HepG2 (cell line): ENCODE data around the gene CFAP100. TPM values are rescaled to one million over a fixed set of nuclear protein-coding genes. Genes with fewer than 3 reads are reported as not detected.

ENCODE experiments used
- ATAC-seq: fragments of 200-7000 bp; cut with Tn5 transposase; 3 replicates; pipeline ENCODE4 v1.9.1; 2020; ENCODE audit warnings: mild to moderate bottlenecking, moderate library complexity
- BruUV-seq: library from RNA; stranded (reverse); fragments of 400-500 nt; replicated peaks from 2 replicates; lab custom pipeline; 2021; lab: Mats Ljungman, UMichigan
- CTCF ChIA-PET: fragments of 300-600 bp; formaldehyde crosslinking; extraction: SDS; loops from one replicate; lab custom pipeline; 2021; ENCODE audit warnings: low total read pairs, inconsistent platforms, low intra/inter-chr PET ratio; lab: Yijun Ruan, JAX
- POLR2A ChIA-PET: fragments of 350-600 bp; sonication (Branson Sonifier 250); formaldehyde crosslinking; loops from one replicate; lab custom pipeline; 2020; ENCODE audit warnings: antibody characterized with exemption, inconsistent platforms; lab: Yijun Ruan, JAX
- DNase-seq: peaks from one replicate; pipeline ENCODE4 v3.0.0-alpha.2; 2015; ENCODE audit warnings: low spot score
- FAIRE-seq: peaks from 3 replicates; lab custom pipeline; 2011; peaks lifted over from hg19 to GRCh38; lab: Jason Lieb, UNC
- H2AFZ ChIP-seq: one replicate; pipeline ENCODE4 v1.6.1; 2011; ENCODE audit warnings: low read length, inconsistent platforms
- H3K27ac ChIP-seq: fragments of 300-600 bp; 3 replicates; pipeline ENCODE4 v1.8.0; 2011; ENCODE audit warnings: mixed run types, mild to moderate bottlenecking, mixed read lengths, low read length, inconsistent platforms; ENCODE audit not compliant: insufficient read depth; ENCODE audit errors: extremely low read length
- H3K27me3 ChIP-seq, 2 experiments: fragments of 200-600 bp in 1 of 2; 2 replicates in 1 of 2; 3 replicates in 1 of 2; pipeline versions ENCODE4 v1.6.0 to v1.8.0; 2011; ENCODE audit warnings: low read length in 2 of 2, mild to moderate bottlenecking in 2 of 2, moderate library complexity in 2 of 2, inconsistent platforms in 1 of 2; ENCODE audit not compliant: insufficient read depth in 2 of 2, control insufficient read depth in 1 of 2
- H3K36me3 ChIP-seq, 2 experiments: fragments of 200-600 bp in 1 of 2; replicated peaks in 1 of 2; 2 replicates in 1 of 2; 3 replicates in 1 of 2; pipeline versions ENCODE4 v1.5.1 to v1.8.0; 2011; ENCODE audit warnings: low read length in 2 of 2, inconsistent platforms in 1 of 2; ENCODE audit not compliant: insufficient read depth in 2 of 2, control insufficient read depth in 1 of 2
- H3K4me1 ChIP-seq: 2 replicates; pipeline ENCODE4 v1.5.1; 2012; ENCODE audit warnings: low read length, inconsistent platforms; ENCODE audit not compliant: insufficient read depth
- H3K4me2 ChIP-seq: 2 replicates; pipeline ENCODE4 v1.6.0; 2011; ENCODE audit warnings: low read depth, low read length, inconsistent platforms
- H3K4me3 ChIP-seq, 3 experiments: fragments of 200-600 bp in 1 of 3; sonication (generic), shearing (Covaris generic) in 1 of 3; replicated peaks in 1 of 3; 2 replicates each; pipeline ENCODE4 v1.5.1; 2011 to 2016; ENCODE audit warnings: low read length in 3 of 3, inconsistent platforms in 2 of 3, low read depth in 2 of 3, mild to moderate bottlenecking in 2 of 3, control low read depth in 1 of 3, mixed read lengths in 1 of 3; ENCODE audit not compliant: insufficient read depth in 1 of 3
- H3K79me2 ChIP-seq: one replicate; pipeline ENCODE4 v1.6.1; 2011; ENCODE audit warnings: low read length, inconsistent platforms; ENCODE audit not compliant: insufficient read depth
- H3K9ac ChIP-seq: 2 replicates; pipeline ENCODE4 v1.6.0; 2011; ENCODE audit warnings: mild to moderate bottlenecking, low read depth, low read length, inconsistent platforms; ENCODE audit not compliant: insufficient read depth
- H3K9me3 ChIP-seq: 2 replicates; pipeline ENCODE4 v1.5.1; 2012; ENCODE audit warnings: mild to moderate bottlenecking, low read length
- H4K20me1 ChIP-seq: 2 replicates; pipeline ENCODE4 v1.6.0; 2011; ENCODE audit warnings: inconsistent platforms, mild to moderate bottlenecking, low read length, moderate library complexity; ENCODE audit not compliant: insufficient read depth
- HOXA5 ChIP-seq: sonication (generic); formaldehyde crosslinking; IDR thresholded peaks from 2 replicates; pipeline ENCODE4 v1.4.0; 2020; ENCODE audit warnings: missing genetic modification reagents
- NRL ChIP-seq: sonication (generic); formaldehyde crosslinking; IDR thresholded peaks from 2 replicates; pipeline ENCODE4 v1.5.0; 2020; ENCODE audit warnings: missing genetic modification reagents, mild to moderate bottlenecking, moderate library complexity, borderline replicate concordance
- SPEN ChIP-seq: sonication (generic); formaldehyde crosslinking; IDR thresholded peaks from 2 replicates; pipeline ENCODE4 v1.5.1; 2020; ENCODE audit warnings: low read depth, mild to moderate bottlenecking, missing genetic modification reagents
- STAG1 ChIP-seq: sonication (generic); formaldehyde crosslinking; IDR thresholded peaks from 2 replicates; pipeline ENCODE4 v1.4.0; 2020; ENCODE audit warnings: missing genetic modification reagents
- ZNF230 ChIP-seq: sonication (generic); formaldehyde crosslinking; IDR thresholded peaks from 2 replicates; pipeline ENCODE4 v1.4.0; 2020; ENCODE audit warnings: mild to moderate bottlenecking, missing genetic modification reagents
- ZNF337 ChIP-seq: sonication (generic); formaldehyde crosslinking; IDR thresholded peaks from 2 replicates; pipeline ENCODE4 v1.5.1; 2020; ENCODE audit warnings: missing genetic modification reagents, low read depth, mild to moderate bottlenecking, borderline replicate concordance
- ZNF446 ChIP-seq: sonication (generic); formaldehyde crosslinking; IDR thresholded peaks from 2 replicates; pipeline ENCODE4 v1.5.0; 2020; ENCODE audit warnings: mild to moderate bottlenecking, missing genetic modification reagents
- ZNF644 ChIP-seq: IDR thresholded peaks from 2 replicates; pipeline ENCODE4 v1.6.1; 2016; ENCODE audit warnings: low read depth
- WGBS: methylation state at CpG from one replicate; pipeline ENCODE4 v1.1.6; 2017; ENCODE audit warnings: low lambda C conversion rate; 5-methylcytosine and 5-hydroxymethylcytosine counted together
- in situ Hi-C: cut with HindIII; loops from 2 replicates; pipeline ENCODE4 v1.10.0; 2017; ENCODE audit warnings: low pct_unique_long_range_greater_than_20kb; ENCODE audit not compliant: extremely low pct_ligation_motif_present
- intact Hi-C: fragments of 100-400 bp; cut with micrococcal nuclease; formaldehyde crosslinking; loops from one replicate; pipeline ENCODE4 v1.10.0; 2022; ENCODE audit not compliant: unreplicated experiment
- polyA plus RNA-seq, 8 experiments: library from polyadenylated mRNA; depleted of rRNA in 3 of 8; stranded (reverse) in 7 of 8; unstranded in 1 of 8; fragments of >200 nt; fragmentation: Illumina TruSeq in 4 of 8; extraction: Trizol in 4 of 8; gene quantifications; 2 replicates each; pipeline versions ENCODE4 v1.2.1 to v1.2.3, GENCODE V29; 2011 to 2016; ENCODE audit warnings: low read depth in 4 of 8, missing spikeins in 1 of 8, mixed read lengths in 1 of 8; ENCODE audit not compliant: insufficient read depth in 1 of 8
- total RNA-seq, 5 experiments: library from RNA; depleted of rRNA; stranded (reverse); fragments of >200 nt; fragmentation: Illumina TruSeq; extraction: Trizol; gene quantifications; 2 replicates each; pipeline ENCODE4 v1.2.3, GENCODE V29; 2016; ENCODE audit warnings: low read depth in 1 of 5
- TF ChIP-seq, protein P1 (sequence below): sonication (generic); formaldehyde crosslinking; IDR thresholded peaks from 2 replicates; pipeline ENCODE4 v1.9.0; 2022; ENCODE audit warnings: low read depth, missing genetic modification reagents

CFAP100 gene
- total and polyA plus RNA-seq, 2 of the 13 experiments (the other 11 are each of a cell fraction or from before 2014, with no cell fraction given) = 0.32 TPM; not detected in 1

DNA sequence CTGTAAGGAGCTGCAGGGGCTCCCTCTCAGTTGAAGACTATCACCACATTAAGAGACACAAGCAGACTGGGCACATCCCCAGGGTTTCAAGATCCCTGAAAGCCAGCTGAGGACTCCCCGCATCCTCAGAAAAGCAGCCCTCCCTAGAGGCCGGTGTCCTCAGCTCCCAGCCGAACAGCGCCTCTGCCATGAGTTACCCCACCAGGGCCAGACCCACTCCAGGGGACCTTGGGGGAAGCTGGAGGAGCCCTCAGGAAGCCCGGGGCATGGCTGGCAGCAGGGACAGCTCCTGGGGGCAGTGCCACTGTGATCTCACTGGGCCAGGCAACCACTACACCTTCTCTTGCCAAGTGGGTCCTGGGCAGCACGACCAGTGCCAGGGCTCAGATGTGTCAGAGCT is 45.6 kb upstream of the CFAP100 start:
- peaks cover 37% of the 10 kb centered on the region for H3K4me1 ChIP-seq
- no peak for DNase-seq
- no peak for TF ChIP-seq ZNF337 (CRISPR knock-in tag)
- TF ChIP-seq ZNF644 = no peak
- TF ChIP-seq ZNF230 (CRISPR knock-in tag) = no peak
- no peak for TF ChIP-seq STAG1 (CRISPR knock-in tag)
- TF ChIP-seq SPEN (CRISPR knock-in tag) = no peak
- no peak for TF ChIP-seq NRL
- TF ChIP-seq, protein P1, sequence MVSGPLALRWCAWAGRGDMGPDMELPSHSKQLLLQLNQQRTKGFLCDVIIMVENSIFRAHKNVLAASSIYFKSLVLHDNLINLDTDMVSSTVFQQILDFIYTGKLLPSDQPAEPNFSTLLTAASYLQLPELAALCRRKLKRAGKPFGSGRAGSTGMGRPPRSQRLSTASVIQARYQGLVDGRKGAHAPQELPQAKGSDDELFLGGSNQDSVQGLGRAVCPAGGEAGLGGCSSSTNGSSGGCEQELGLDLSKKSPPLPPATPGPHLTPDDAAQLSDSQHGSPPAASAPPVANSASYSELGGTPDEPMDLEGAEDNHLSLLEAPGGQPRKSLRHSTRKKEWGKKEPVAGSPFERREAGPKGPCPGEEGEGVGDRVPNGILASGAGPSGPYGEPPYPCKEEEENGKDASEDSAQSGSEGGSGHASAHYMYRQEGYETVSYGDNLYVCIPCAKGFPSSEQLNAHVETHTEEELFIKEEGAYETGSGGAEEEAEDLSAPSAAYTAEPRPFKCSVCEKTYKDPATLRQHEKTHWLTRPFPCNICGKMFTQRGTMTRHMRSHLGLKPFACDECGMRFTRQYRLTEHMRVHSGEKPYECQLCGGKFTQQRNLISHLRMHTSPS (CRISPR knock-in tag) = no peak
- TF ChIP-seq HOXA5 (CRISPR knock-in tag) = no peak
- no peak for TF ChIP-seq ZNF446 (CRISPR knock-in tag)
- TF ChIP-seq, all 625 proteins: peak for 0
- Histone ChIP-seq H2AFZ (no peak overlapping the region), H3K79me2 (no peaks in the 10 kb centered on the region), H4K20me1 (no peaks in the 10 kb centered on the region), H3K27me3 (no peaks in the 10 kb centered on the region), H3K27ac (no peak overlapping the region), H3K9ac (no peak overlapping the region), H3K9me3 (no peaks in the 10 kb centered on the region), H3K4me2 (no peak overlapping the region), H3K36me3 (peaks cover 0 to 1% of the 10 kb centered on the region in 2 experiments; a peak in 2 of 5 replicates), H3K4me3 (no peak overlapping the region)
- ChIA-PET CTCF (no interaction called here), POLR2A (no interaction called here)
- BruUV-seq = no TSS peak
- ATAC-seq (no peak), FAIRE-seq (no peak)
- intact Hi-C loops (no loop called here), in situ Hi-C loops (no loop called here)
- no CpG with 5 or more reads among the region's 6 CpGs for WGBS
